NK-92 (cell line): ENCODE results near the gene TMEM35B.
"Not testable (repeated sequence)": the region's sequence is repeated elsewhere in the genome, so short reads cannot be mapped to it uniquely, and the experiment has no call there.

Experiments used
- DNase-seq: peaks from one replicate; lab custom pipeline; 2025; ENCODE audit not compliant: unreplicated experiment; lab: John Stamatoyannopoulos, UW

The TMEM35B gene

GRCh38 chr1:34984793-34985608 is at the start of gene TMEM35B:
TSS of gene TMEM35B (minus strand) at chr1:34985347. CDS start at chr1:34985305, 42 bp downstream.
- no peak for DNase-seq

- no peak for DNase-seq
Observed at GRCh38 chr1:35033346-35033745, 48.2 kb upstream of the TMEM35B start.

DNA sequence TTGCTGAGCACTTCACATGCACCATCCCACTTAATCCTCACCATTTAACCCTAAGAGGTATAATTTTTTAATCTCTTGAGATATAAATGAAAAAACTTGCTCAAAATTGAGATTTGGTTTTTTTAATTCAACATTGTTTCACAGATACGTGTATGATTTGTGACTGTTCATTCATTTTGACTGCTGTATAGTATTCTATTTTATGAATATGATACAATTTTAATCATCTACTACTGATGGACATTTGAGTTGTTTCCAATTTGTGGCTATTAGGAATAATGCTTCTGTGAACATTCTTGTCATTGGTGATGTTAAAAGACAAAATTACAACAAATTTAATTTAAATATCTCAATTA is 47.2 kb upstream of the TMEM35B start:
- DNase-seq = no peak

DNA sequence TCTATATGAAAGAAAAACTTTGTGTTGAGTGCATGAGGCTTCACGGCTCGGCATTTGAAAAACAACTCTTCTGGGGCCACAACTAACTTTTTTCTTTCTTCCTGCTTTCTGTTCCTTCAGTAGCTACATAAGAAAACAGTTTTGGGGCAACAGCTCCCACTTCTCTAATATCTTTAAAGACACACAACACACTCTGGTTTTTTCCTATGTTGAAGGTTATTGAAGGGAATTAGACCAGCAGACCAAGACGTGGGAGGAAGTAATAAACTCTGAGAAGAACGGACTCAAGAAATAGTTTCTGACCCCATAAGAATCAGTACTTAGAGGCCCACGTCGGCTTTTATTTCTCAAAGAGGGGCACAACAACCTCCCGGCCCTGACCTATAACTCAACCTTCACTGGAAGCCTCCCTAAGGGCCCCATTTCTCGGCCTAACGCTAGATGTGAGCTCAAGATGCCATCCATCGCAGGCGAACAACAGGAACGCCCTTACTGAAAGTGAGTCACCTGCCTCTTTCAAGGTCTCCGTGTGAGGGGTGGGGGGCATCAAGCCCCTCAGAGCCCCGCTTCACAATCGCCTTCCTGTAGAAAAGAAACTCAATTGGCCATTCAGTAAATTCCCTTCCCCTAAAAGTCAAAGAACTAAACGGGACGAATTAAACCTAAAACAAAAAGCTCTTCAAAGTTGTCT is 45.8 kb upstream of the TMEM35B start:
- DNase-seq = no peak

DNA sequence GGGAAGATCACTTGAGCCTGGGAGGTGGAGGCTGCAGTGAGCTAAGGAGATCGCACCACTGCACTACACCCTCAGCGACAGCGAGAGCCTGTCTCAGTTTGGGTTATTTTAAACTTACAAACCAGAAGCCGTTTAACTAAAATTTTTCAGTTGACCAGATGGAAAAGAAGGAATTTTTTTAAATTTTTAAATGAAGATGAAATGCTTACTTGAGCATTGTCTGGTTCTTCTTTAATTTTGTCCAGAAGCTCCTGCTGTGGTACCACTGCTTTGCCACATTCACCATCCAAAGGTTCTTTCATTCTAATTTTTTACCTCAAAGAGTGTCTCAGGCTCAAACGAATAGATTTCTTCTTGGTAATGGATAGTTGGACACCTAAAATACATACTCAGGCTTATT is 45.2 kb upstream of the TMEM35B start:
- no peak for DNase-seq

DNA sequence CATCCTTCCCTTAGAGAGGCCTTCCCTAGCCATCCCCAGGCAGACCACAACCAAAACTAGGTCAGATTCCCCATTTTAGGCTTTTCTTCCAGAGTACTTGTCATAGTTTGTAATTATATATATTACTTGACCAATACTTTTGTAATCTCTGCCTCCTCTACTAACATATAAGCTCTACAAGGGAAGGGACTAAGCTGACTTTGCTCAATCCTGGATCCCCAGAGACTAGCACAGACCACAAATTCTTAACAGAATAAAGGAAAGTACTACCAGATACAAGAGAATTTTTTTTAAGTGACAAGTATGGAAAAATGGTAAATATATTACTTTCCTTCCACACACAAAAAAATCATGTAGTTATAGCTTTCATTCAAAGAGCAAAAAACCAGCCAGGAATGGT is 44.6 kb upstream of the TMEM35B start:
- DNase-seq = no peak

DNA sequence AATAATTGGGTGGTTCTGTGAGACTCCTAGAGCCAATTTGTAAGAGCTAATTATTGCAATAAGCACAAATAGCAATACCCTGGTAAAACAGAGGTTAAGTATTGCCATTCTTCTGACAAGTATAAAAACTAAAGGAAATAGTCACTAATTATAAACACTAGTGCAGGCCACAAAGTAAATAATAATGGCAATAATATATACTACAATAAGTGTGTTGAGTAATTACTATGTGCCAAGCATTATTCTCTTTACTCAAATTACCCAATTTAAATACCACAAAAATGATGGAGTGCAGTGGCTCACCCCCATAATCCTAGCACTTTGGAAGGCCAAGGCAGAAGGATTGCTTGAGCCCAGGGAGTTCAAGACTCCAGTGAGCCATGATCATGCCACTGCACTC is 31.3 kb upstream of the TMEM35B start:
- DNase-seq = no peak

DNA sequence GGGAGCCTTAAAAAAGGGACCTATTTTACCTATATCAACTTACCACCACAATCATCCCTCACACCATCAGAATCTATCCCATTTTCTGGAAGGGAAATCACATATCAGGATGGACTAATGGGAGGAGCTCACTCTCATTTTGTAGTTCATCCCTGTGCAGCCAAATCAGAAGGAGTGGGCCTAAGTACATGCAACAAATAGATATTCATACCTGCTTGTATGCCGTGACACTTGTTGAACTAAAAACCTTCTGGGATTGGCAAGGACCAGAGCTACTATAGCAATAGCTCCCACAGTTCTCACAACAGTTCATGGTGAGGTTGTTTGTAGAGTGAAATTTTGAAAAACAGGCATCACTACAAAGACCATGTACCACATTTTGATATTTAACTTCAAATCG is 29.3 kb upstream of the TMEM35B start:
- DNase-seq = no peak

DNA sequence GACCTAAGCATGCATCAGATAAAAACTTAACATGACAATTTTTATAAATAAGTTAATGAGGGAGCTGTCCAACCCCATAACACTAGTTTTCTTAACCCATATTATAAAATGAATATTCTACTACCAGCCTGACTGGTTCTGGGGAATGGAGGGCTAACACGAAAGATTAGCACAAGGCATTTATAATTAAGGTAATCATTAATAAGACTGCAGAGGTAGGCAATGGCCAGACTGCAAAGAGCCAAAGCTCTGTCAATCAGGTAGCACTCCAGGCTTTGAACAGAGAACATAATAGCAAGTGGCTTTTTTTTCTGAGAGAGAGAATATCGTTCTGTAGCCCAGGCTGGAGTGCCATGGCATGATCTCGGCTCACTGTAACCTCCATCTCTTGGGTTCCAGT is 20.6 kb upstream of the TMEM35B start:
- DNase-seq = no peak

DNA sequence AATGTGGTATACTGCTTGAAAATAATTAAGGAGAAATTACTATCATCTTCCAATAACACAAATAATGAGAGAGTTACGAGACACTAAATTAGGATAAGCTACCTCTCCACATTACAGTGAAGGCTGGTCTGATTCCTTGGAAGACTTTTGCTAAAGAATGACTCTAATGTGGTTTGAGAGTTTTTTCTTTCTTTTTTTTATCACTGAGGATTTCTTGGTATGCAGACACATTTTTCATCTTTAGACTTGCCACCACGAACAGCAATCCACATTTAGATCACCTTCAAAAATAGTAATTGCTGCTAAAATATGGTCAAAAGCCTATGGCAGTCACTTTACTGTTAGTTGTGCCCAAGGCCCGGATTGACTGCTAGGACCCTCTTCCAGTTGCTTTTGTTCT is 16.6 kb upstream of the TMEM35B start:
- no peak for DNase-seq

DNA sequence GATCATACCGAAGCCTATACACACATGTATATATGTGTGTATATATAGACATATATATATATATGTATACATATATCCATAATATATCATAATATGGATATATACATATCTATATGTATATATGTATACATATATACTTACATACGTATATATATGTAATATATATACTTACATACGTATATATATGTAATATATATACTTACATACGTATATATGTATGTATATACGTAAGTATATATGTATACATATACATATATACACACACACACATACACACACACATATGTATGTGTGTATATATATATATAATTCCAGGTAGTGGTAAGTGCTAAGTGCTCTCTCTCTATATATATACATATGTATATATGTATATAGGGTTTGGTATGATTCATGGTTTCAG is 9.7 kb upstream of the TMEM35B start:
- no peak for DNase-seq

DNA sequence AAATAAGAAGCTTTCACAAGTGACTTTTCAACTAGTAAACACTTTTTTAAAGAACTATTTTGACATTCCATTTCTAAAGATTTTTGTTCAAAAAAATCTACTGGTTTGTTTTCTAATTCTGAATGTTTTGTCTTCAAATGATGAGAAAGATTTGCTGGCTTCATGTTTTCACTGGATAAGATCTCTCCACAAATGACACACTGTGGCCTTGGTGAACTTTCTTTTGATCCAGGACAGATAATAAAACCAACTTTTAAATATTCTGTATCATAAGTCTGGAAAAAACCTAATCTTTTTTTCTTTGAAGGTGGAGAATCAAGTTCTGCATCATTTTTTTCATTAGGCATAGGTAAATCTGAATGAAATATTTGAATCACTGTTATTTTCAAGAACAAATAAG is 3.4 kb upstream of the TMEM35B start:
- no peak for DNase-seq

DNA sequence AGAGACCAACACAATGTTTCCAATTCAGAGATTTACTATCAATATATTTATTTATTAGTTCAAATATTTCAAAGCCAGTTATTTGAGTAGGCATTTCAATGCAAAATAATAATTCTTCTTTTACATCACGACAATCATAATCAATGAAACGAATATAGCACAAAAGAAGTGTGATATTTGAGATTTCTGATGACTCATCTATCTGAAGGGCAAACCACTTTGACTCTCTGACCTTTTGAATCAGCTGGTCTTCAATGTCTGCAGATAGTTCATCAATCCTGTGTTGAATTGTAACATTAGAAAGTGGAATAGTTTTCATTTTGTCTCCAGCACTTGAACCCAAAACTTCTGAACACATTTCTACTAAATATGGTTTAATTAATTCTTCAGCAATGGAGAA is 3.0 kb upstream of the TMEM35B start:
- no peak for DNase-seq

DNA sequence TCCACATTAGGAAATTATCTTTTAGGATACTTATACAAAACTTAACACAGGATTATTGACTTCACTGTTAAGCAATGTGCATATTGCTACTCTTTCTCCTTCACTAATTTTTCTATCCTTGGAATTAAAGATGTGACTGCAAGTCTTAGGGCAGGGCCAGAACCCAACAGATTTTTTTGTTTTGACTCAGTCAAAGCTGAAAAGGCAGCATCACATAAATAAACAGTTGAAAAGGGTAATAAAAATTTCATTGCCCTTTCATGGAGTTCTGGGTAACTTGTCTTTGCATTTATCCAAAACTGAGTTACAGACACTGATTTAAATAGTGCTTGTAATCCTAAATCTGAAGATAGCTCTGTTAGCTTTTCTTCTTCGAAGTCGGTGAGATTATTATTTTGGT is 1.9 kb upstream of the TMEM35B start:
- DNase-seq = no peak

DNA sequence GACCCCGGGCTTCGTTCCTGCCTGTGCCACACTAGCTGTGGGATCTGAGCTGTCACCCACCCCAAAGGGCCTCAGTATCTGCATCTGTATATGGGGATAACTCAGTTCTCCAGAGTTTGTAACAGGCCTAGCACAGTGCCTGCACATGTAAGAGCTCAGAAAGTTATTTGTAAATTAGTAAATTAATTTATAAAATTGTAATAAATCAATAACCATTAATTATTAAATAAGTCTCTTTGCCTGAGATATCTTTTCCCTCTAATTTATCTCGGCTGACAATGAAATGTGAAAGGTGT is 410 bp upstream of the TMEM35B start:
- not testable (repeated sequence) for DNase-seq

GRCh38 chr1:34984435-34984792 is 733 bp downstream of the TMEM35B start:
- no peak for DNase-seq

DNA sequence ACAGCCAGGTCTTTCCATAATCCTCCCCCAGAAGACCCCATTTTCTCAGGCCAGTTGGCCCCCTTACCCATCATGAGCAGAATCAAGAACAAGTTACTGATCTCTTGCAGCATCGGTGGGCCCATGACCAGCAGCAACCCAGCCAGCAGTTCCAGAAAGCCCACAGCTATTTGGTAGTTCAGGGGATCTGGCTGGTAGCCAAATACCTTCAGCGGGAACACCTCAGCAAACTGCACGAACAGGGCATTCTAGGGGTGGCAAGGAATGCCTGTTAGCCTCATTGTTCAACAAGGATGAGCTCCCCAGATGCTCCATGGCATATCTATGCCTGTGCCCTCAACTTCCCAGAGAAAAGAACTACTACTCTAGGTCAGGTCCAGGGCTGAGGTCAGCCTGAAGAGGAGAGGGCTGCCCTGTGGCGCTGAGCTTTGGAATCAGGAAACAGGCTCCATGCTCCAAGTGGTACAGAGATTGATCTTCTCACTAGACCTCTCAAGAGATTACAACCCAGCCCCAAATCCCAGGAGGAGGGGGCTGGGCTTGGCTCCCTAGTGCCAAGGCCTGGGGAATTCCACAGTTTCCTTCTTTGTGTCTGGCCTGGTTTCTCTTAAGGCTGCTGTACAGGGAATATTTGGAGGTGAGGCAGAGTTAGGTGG is 1.3 kb downstream of the TMEM35B start:
- DNase-seq = no peak

- DNase-seq = no peak
Observed at GRCh38 chr1:34982820-34983376, 2.2 kb downstream of the TMEM35B start.

GRCh38 chr1:34980715-34981114 is 4.4 kb downstream of the TMEM35B start:
- DNase-seq = no peak

DNA sequence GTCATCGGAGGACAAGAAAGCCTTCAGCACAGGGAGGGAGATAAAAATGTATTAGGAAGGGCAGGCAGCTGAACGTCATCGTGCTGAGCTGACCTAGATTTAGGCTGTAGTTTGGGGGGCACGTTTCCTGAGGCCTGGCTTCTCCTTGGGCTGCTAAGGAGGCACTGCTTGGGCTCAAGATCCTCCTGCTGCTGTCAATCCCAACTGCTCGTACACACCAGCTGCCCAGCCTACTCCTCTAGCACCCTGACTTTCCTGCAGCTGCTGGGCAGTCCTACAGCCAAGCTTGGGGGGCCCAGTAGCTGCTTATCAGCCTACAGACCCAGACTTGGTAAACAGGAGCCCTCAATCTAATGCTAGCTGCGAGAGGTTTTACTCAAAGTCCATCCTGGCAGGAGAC is 6.2 kb downstream of the TMEM35B start:
- DNase-seq = no peak

GRCh38 chr1:34977858-34978257 is 7.3 kb downstream of the TMEM35B start:
- no peak for DNase-seq

GRCh38 chr1:34977210-34977471 is 8.0 kb downstream of the TMEM35B start:
- no peak for DNase-seq
